ENCODE data around the gene SH2D1B. TPM values are rescaled to one million over a fixed set of nuclear protein-coding genes. Genes with fewer than 3 reads are reported as not detected.
A peak's percentile ranks its signal among the peaks of the same experiment; 100 is the strongest.

The SH2D1B gene
- total and polyA plus RNA-seq, 9 of the 15 experiments (the other 6 are each of a cell fraction or from before 2014, with no cell fraction given): 5.6 to 19.6 (median 9.7) TPM

- peak; percentile 74; the same call in 1 of the 2 replicates for TF ChIP-seq ZNF263 (CRISPR knock-in tag; IDR thresholded peaks at IDR 0.05; ENCODE audit: borderline replicate concordance)
- TF ChIP-seq NR4A1 (CRISPR knock-in tag; IDR thresholded peaks at IDR 0.05): no peak
- TF ChIP-seq NR4A1 (tag; IDR thresholded peaks at IDR 0.05): peak; percentile 70
- 0 out of 2 replicates have a peak, but pooled peaks have one; percentile 64 for TF ChIP-seq AFF4 (CRISPR knock-in tag; IDR thresholded peaks at IDR 0.05)
- TF ChIP-seq ZBTB1 (CRISPR knock-in tag; IDR thresholded peaks at IDR 0.05; ENCODE audit: borderline replicate concordance, low read depth): 0 out of 2 replicates have a peak, but pooled peaks have one; percentile 47
- no peak for TF ChIP-seq NR0B1 (IDR thresholded peaks at IDR 0.05; ENCODE audit: partially characterized antibody)
- no peak for TF ChIP-seq CBX1 (IDR thresholded peaks at IDR 0.05; ENCODE audit: low read depth)
- no peak for TF ChIP-seq FIP1L1 (IDR thresholded peaks at IDR 0.05; ENCODE audit: low read depth, low read length, poor library complexity, severe bottlenecking)
- TF ChIP-seq SP1 (CRISPR knock-in tag; IDR thresholded peaks at IDR 0.05): peak; percentile 70
- no peak for TF ChIP-seq NELFE (IDR thresholded peaks at IDR 0.05; ENCODE audit: insufficient read depth, insufficient read length)
- no peak for TF ChIP-seq E2F4 (CRISPR knock-in tag; IDR thresholded peaks at IDR 0.05; ENCODE audit: low read depth)
- TF ChIP-seq ZFP36 (IDR thresholded peaks at IDR 0.05; ENCODE audit: low read depth, low read length, partially characterized antibody): no peak
- 0 out of 4 replicates have a peak, but pooled peaks of 1 of the 2 experiments have one; percentile 64 for TF ChIP-seq ARNT (IDR thresholded peaks at IDR 0.05)
- no peak for TF ChIP-seq ZBTB26 (CRISPR knock-in tag; IDR thresholded peaks at IDR 0.05)
- peak; percentile 85 for TF ChIP-seq BCOR (IDR thresholded peaks at IDR 0.05)
- TF ChIP-seq ZEB2 (IDR thresholded peaks at IDR 0.05): peak; percentile 69
- TF ChIP-seq DIDO1 (tag; IDR thresholded peaks at IDR 0.05; ENCODE audit: low read depth): no peak
- peak; percentile 71 for TF ChIP-seq LCOR (CRISPR knock-in tag; IDR thresholded peaks at IDR 0.05)
- TF ChIP-seq IFI16 (CRISPR knock-in tag; IDR thresholded peaks at IDR 0.05): no peak
Observed at GRCh38 chr1:162372159-162373071, 39.5 kb downstream of the SH2D1B start (continued).
